ENCODE measurements around the gene C6orf163.
A peak's percentile ranks its signal among the peaks of the same experiment; 100 is the strongest.
"Not testable (repeated sequence)": the region's sequence is repeated elsewhere in the genome, so short reads cannot be mapped to it uniquely, and the experiment has no call there.

The C6orf163 gene

GRCh38 chr6:87344731-87345130, at the start of gene C6orf163:
TSS of gene C6orf163 (plus strand) at chr6:87344813. CDS start at chr6:87345100, 287 bp downstream.
- DNase-seq = no peak

DNA sequence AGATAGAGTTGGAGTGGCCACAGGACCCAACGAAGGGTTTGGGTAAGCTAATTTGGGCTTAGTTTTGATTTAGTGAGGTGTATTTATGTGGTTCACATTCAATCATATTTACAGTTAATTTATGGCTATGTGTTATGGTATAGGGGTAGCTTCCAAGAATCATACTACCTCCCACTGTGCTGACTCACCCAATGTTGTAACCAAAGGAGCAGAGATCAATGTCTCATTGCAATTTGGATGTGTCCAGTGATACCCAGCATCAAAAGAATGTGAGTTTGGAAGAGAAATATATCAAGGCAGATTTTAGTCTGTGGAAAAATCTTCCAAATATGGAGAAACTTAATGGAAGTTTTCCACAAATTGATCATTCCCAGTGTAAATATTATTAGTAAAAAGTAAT, 47.5 kb upstream of the C6orf163 start:
- no peak for DNase-seq

DNA sequence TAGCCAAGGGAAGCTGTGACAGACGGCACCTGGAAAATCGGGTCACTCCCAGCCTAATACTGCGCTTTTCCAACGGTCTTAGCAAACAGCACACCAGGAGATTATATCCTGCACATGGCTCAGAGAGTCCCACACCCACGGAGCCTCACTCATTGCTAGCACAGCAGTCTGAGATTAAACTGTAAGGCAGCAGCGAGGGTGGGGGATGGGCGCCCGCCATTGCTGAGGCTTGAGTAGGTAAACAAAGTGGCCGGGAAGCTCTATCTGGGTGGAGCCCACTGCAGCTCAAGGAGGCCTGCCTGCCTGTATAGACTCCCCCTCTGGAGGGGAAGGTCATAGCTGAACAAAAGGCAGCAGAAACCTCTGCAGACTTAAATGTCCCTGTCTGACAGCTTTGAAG, 43.3 kb upstream of the C6orf163 start:
- not testable (repeated sequence) for DNase-seq

GRCh38 chr6:87308970-87309369, 35.6 kb upstream of the C6orf163 start:
- DNase-seq = no peak

- no peak for DNase-seq
These were observed 31.8 kb upstream of the C6orf163 start for GRCh38 chr6:87312860-87313259.

DNA sequence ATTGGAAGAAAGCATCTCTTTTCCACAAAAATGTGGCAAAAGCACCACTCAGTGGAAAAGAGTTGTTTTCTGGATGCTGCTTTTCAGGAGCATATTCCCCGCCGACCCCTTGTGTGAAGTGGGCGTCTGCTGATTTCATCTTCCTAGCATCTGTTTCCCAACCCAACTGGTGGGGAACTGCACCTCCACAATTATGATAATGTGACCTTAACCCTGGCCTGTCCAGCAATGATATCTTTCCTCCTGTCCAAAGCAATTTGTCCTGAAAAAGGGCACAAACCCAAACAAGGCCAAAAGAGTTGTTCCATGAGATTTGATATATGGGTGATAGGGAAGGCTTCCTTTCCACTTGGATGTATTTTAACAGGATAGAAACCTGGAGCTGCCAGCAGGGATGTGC, 29.5 kb upstream of the C6orf163 start:
- DNase-seq = no peak

DNA sequence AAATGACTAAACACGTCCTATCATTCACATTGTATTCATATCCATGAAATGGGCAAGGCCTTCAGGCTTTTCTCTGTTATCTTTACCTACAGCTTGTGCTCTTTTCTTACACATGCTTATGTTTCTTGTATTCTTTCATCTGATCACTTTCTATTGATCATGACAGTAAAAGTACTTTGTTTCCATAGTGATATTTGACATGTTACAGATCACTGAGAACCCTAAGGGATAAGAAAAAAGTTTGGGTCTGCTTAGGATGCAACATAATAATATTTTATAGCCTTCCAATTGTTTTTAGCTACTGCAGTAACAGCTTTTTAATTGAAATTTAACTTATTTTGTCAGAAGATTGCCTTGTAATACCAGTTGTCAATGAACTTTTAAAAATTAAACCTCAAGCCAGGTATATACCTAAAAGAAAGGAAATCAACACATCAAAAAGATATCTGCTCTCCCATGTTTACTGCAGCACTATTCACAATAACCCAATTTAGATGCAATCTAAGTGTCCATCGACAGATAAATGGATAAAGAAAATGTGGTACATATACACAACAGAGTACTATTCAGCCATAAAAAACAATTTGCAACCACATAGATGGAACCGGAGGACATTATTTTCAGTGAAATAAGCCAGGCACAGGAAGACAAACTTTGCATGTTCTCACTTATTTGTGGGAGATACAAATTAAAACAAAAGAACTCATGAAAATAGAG, 25.2 kb upstream of the C6orf163 start:
- no peak for DNase-seq

- DNase-seq = peak; percentile 84
These were observed 22.1 kb upstream of the C6orf163 start, which contains the start of gene SMIM8 for GRCh38 chr6:87322304-87323212. TSS of gene SMIM8 (plus strand) at chr6:87322588. CDS start at chr6:87337032, 14,444 bp downstream.

DNA sequence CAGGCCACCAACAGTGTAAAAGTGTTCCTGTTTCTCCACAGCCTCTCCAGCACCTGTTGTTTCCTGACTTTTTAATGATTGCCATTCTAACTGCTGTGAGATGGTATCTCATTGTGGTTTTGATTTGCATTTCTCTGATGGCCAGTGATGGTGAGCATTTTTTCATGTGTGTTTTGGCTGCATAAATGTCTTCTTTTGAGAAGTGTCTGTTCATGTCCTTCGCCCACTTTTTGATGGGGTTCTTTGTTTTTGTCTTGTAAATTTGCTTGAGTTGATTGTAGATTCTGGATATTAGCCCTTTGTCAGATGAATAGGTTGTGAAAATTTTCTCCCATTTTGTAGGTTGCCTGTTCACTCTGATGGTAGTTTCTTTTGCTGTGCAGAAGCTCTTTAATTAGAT, 20.7 kb upstream of the C6orf163 start:
- DNase-seq = not testable (repeated sequence)

GRCh38 chr6:87330961-87331360, 13.7 kb upstream of the C6orf163 start:
- no peak for DNase-seq

- no peak for DNase-seq
These were observed 11.6 kb upstream of the C6orf163 start for GRCh38 chr6:87333033-87333432.

- no peak for DNase-seq
These were observed 10.9 kb upstream of the C6orf163 start for GRCh38 chr6:87333591-87334181.

- no peak for DNase-seq
These were observed 9.9 kb upstream of the C6orf163 start for GRCh38 chr6:87334683-87335082.

GRCh38 chr6:87336367-87336766, 8.2 kb upstream of the C6orf163 start:
- no peak for DNase-seq

DNA sequence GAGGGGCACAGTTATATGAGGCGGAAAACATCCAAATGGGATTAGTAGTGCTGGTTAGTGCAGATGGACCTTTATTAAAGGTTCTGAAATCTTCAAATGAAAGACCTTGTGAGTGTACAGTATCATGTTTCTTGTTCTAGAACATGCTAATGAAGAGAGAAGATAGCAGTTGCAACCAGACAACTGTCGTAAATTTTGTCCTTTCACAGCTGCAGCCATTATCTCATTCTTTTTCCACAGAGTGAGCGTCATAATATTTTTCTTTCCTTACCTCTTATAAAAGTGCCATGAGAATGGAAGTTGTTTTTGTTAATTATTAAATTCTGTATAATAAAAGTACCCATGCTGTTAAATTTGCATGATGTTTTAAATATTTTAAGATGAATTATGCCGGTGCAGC, 4.4 kb upstream of the C6orf163 start:
- no peak for DNase-seq

GRCh38 chr6:87341158-87341557, 3.5 kb upstream of the C6orf163 start:
- no peak for DNase-seq

DNA sequence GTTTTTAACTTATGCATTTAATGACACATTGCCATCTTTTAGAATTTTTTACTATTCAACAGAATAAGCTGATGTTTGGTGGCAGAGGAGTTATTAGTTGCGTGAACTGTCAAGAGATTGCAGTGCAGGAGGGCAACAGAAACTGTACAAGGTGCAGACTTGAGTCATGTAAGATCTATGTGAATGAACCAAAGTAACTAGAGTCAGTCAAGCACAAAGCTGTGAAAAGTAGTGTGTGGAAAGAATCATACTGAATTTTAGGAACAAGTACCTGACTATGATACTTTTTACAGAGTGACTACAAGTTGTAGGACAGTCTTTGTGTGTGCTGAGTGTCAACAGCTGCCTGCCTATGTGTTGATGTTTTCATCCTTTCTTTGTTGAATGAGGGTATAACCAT, 2.7 kb upstream of the C6orf163 start:
- no peak for DNase-seq

GRCh38 chr6:87342829-87343228, 1.8 kb upstream of the C6orf163 start:
- no peak for DNase-seq

- DNase-seq = no peak
These were observed 2.1 kb downstream of the C6orf163 start for GRCh38 chr6:87346700-87347099.

- no peak for DNase-seq
These were observed 5.3 kb downstream of the C6orf163 start for GRCh38 chr6:87349896-87350295.

DNA sequence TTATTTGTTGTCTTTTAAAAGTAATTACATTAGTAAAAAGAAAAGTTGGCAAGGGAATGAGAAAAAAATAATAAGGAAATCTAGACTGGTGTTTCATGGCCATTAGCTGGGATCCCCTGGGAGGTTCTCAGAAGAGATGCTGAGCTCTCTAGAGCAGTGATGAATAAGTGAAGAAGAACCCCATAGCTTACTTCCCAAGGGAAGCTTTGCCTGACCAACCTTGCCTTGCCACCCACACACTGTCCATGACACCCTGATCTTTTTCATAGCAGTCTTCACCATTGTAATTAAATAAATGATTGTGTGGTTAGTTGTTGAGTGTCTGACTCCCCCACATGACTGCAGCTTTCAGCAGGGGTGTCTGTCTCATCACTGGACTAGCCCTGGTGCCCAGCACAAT, 5.9 kb downstream of the C6orf163 start:
- DNase-seq = no peak

DNA sequence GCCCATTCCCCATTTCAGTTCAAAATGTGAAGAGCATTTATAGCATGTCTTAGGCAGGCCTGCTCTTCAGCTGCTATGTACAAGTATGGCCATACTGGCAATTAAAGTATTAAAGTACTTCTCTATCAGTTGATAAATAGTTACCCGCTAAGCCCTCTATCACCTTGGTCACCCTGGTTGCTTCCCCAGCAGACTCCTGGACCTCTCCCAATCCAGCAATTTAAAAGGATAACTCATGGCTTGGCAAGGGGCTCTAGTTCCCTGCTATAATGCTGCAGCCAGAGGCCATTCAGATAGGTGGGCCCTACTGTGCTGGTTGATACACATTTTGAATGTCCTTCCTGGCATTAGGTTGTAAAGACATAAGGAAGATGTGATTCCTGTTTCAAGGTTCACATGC, 7.0 kb downstream of the C6orf163 start:
- DNase-seq = no peak

- no peak for DNase-seq
These were observed 11.6 kb downstream of the C6orf163 start for GRCh38 chr6:87356181-87356580.

All from RPMI8226 (cell line).